ENCODE results near the gene SLIT3.

DNA sequence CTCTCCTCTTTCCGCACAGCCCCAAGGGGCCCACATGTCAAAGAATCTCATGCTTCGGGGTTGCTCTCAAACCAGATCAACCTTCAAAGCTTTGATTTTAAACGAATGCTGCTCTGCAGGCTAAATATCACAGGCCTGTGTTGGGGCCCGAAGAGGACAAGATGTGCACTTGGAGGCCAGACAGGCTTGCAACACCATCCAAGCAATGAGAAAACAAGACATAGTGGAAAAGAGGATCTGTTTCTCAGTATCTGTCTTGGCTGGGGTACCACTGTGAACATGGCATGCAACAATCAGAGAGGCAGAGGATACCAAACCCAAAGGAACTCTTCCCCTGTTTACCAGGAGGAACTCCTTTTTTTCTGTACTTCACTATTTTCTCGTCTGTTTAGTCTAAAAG, 321.8 kb downstream of the SLIT3 start:
- TF ChIP-seq, protein P1, sequence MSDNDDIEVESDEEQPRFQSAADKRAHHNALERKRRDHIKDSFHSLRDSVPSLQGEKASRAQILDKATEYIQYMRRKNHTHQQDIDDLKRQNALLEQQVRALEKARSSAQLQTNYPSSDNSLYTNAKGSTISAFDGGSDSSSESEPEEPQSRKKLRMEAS (IDR thresholded peaks at IDR 0.05) = no peak
- TF ChIP-seq ZNF274 (IDR thresholded peaks at IDR 0.05; ENCODE audit: low read depth, low read length) (no peak), POLR2AphosphoS5 (IDR thresholded peaks at IDR 0.05; ENCODE audit: low read depth, low read length) (no peak)
- TF ChIP-seq, protein P2, sequence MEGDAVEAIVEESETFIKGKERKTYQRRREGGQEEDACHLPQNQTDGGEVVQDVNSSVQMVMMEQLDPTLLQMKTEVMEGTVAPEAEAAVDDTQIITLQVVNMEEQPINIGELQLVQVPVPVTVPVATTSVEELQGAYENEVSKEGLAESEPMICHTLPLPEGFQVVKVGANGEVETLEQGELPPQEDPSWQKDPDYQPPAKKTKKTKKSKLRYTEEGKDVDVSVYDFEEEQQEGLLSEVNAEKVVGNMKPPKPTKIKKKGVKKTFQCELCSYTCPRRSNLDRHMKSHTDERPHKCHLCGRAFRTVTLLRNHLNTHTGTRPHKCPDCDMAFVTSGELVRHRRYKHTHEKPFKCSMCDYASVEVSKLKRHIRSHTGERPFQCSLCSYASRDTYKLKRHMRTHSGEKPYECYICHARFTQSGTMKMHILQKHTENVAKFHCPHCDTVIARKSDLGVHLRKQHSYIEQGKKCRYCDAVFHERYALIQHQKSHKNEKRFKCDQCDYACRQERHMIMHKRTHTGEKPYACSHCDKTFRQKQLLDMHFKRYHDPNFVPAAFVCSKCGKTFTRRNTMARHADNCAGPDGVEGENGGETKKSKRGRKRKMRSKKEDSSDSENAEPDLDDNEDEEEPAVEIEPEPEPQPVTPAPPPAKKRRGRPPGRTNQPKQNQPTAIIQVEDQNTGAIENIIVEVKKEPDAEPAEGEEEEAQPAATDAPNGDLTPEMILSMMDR (IDR thresholded peaks at IDR 0.05 in 2 of 3, conservative IDR thresholded peaks at IDR 0.05 in 1 of 3; ENCODE audit: borderline replicate concordance in 1 of 3, insufficient read depth in 1 of 3, low read depth in 2 of 3, low read length in 2 of 3) = no peak

Data from HCT116 (cell line).